Left forelimb (tissue), 1 donor: Measurements from ENCODE around the gene SLC1A4.
"Not testable (repeated sequence)": the region's sequence is repeated elsewhere in the genome, so short reads cannot be mapped to it uniquely, and the experiment has no call there.

Experiments
- DNase-seq: peaks from one replicate; pipeline ENCODE4 v3.0.0-alpha.2; 2018; ENCODE audit warnings: low spot score

Gene SLC1A4

GRCh38 chr2:64966017-64966416, 23.2 kb upstream of the SLC1A4 start:
- DNase-seq: no peak

GRCh38 chr2:64966839-64967238, 22.4 kb upstream of the SLC1A4 start:
- DNase-seq: no peak

DNA sequence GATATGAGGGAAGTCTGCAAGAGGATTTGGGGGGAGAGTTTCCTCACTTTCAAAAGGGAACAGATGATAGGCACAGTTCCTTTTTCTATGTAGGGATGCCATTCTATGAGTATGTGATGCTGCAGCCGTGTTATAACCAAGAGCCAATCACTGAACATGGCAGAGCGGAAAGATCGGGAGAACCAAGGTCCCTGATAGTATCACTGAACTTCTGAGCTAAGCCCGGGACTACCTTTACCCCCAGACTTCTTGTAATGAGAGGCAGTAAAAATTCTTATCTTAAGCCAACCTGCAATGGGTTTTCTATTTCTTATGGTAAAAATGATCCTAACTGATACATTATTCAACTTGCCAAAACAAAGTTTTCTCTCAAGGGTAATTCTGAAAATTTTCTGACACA, 21.6 kb upstream of the SLC1A4 start:
- DNase-seq: no peak

DNA sequence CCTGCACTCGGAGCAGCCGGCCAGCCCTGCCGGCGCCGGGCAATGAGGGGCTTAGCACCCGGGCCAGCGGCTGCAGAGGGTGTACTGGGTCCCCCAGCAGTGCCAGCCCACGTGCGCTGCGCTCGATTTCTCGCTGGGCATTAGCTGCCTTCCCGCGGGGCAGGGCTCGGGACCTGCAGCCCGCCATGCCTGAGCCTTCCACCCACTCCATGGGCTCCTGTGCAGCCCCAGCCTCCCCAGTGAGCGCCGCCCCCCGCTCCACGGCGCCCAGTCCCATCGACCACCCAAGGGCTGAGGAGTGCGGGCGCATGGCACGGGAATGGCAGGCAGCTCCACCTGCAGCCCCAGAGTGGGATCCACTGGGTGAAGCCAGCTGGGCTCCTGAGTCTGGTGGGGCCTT, 20.1 kb upstream of the SLC1A4 start:
- not testable (repeated sequence) for DNase-seq

DNA sequence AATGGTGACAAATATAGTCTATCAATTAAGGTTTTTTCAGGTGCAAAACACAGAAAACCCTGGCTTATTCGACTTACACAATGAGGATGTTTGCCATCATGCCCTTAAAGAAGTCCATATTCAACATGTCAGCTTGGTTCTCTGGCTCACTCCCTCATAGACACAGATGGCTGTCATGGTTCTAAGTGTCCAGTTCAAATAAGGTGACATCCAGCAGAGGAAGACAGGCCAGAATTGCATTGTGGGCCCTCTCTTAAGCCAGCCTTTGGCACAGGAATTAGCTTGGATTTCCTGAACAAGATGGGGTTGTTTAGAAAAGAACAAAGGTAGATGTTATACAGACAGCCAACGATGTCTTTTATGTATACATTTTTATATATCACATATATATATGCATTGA, 18.7 kb upstream of the SLC1A4 start:
- DNase-seq: no peak

DNA sequence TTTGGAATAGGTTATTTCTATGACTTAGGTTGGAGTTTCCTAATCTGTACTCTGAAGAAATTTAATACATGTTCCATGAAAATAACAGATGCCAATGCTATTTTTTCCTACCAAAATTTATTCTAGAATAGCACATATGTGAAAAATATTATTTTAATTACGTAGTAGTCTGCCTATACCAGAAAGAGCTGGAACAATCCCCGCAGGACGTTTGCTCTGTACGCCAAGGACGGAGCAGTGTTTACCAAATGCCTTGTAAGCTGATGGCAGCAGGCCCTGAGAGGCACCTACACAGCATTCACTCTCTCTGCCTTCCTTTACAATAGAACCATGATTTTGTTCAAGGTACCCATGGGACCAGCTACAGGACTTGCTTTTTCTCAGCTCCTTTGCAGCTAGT, 16.8 kb upstream of the SLC1A4 start:
- no peak for DNase-seq

DNA sequence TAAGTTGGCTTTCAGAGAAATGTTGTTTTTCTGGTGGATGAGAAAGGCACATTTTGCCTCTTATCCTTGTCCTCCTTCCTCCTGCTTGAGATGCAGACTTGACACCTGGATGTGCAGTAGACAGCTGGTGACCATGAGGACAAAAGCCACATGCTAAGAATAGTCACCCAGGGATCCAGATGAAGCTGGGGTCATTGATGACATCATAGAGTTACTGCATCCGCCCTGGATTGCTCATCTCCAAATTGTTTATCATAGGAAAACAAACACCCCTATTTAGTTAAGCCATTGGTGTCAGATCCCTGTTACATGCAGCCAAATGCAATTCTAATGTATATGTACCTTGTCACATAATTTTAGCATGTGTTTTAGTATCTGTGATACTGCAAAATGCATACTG, 16.3 kb upstream of the SLC1A4 start:
- no peak for DNase-seq

DNA sequence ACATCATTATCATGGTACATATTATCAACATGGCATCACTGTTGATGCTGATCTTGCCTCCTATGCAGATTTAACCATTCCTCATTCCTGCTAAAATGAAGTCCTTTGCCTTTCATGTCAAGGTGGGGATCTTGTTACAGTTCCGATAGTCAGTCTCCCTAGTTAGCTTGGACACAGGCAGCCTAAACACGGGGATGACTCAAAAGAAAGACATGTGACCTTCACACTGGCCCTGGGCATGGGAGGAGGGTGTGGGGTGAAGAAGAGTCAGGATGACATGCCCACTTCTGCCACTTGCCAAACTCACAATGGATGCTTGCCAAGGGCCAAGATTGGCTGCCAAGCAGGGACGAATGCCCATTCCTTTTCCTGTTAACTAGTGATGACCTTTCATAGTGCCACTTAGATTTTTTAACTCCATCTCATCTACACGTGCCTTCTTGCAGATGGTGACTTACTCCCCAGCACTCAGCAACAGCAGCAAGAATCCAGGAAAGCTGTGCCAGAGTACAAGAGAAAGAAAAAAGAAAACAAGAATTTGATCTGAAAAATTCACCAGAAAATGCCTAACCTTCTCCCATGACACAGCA, 13.9 kb upstream of the SLC1A4 start:
- DNase-seq: no peak

GRCh38 chr2:64976276-64976675, 12.9 kb upstream of the SLC1A4 start:
- no peak for DNase-seq

DNA sequence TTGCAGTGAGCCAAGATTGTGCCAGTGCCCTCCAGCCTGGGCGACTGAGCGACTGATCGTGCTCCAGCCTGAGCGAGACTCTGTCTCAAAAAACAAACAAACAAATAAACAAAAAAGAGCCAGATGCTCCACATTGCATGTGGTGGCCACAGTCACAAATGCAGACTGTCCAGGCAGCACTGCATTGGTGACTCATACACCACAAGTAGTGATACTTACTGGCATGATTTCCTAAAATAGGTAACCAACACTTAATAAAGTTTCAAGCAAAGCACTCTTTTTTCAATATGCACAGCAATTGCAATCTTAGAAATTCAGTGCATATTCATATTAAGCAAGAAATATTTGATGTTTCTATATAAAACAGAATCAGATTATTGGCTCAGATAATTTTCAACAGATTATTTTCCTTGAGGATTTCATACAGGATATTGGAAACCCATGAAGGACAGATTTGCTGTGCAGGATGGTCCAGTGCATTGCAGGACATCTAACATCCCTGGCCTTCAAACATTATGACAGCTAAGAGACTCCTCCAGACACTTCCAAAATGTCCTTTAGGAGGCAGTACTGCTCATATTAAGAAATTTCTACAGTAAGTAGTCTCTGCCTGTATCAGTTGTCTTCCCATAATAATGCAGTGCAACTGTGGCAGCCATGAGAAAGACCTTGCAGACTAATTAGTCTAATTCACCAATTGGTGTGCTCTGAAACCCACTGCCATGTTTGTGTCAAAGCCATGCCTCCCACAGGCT, 10.5 kb upstream of the SLC1A4 start:
- no peak for DNase-seq

DNA sequence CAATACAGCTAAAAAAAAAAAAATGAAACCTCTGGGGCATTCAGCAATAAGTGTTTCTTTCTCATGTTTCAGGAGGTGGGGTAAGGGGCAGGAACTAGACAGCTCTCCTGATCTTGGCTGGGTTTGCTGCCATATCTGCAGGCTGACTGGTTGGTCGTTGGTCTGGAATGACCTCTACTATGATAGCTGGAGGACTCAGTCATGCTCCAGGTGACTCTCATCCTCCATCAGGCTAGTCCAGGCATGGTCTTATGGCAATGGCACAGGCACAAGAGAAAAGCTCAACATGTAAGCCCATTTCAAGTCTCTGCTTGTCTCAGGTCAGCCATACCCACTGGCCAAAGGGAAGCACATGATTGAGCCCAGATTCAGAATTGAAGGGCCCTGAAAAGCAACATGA, 9.5 kb upstream of the SLC1A4 start:
- no peak for DNase-seq

- no peak for DNase-seq
Measured at GRCh38 chr2:64980183-64980582, 9.0 kb upstream of the SLC1A4 start.

DNA sequence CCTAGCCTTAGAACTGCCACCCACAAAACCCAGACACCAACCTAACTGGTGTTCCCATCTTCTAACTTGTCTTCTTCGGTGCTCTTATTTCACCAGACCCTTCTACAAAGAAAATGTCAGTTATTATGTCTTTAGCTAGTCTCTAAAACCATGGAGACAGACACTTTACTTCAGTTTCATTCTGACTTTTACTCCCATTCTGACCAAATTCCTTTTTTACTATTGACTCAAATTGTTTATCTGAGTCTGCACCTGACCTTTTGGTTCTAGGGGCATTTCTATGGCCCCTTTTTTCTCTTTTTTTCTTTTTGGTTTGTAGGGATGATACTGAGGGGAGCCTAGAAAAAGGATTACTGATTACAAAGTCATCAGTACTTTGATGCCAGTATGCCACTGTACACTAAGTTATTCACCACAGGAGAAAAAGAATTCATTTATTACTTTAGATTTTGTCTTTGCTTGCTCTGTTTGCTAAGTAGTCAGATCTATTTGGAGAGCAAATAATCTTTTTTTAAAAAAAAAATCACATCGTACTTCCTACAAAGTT, 6.8 kb upstream of the SLC1A4 start:
- no peak for DNase-seq

GRCh38 chr2:64982932-64983331, 6.3 kb upstream of the SLC1A4 start:
- DNase-seq: no peak

DNA sequence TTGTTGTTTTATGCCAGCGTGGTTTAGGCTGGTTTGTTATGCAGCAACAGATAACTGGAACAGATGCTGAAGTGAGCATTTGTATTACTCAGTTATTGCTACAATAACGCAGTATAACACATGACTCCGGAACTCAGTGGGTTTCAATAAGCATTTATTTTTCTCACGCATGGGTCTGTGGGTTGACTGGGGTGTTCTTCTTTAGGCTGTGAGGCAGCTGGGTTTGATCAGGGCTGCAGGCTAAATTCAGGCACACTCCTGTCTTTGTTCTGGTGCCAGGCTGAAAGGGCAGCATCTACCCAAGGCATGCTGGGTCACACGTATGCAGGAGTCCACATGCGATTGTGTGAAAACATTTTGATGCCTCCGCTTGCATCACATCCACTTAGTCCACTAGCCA, 3.8 kb upstream of the SLC1A4 start:
- no peak for DNase-seq

DNA sequence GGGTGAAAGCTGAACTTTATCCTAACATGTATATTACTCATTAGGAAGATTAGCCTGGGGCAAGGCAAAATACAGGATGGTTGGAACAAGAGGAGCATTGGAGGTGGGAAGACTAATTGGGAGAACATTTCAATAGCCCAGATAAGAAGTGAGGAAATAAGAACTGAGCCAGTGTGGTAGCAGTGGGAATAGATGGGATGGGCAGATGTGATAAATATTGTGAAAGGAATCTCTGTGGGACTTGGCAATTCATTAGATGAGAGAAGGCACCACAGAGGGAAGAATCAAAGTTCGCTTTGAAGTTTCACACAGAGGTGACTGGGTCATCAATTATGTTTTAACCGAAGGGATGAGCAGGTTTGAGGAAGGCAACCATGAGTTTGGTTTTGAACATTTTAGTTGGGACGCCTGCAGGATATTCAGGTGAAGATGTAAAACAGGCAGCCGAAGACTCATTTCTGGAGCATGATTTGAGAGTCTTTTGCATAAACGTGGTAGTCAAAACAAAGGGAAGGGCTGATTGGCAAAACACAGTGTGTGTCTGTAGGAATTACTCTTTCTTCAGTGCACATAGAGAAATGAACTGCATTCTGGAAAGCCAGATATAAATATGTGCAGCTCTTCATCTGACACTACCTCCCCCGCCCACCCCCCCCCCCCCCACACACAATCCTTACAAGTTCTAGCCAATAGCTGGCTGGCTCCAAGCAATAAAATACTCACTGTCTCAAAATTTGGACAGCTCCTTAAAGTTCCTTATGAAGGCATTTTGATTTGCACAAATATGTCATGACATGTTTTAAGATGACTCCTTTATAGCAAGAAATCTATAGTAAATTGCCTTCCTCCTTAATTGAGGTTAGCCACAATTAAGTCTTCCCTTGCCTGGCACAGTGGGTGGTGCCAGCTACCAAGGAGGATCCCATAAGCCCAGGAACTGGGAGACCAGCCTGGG, 1.9 kb upstream of the SLC1A4 start:
- no peak for DNase-seq

DNA sequence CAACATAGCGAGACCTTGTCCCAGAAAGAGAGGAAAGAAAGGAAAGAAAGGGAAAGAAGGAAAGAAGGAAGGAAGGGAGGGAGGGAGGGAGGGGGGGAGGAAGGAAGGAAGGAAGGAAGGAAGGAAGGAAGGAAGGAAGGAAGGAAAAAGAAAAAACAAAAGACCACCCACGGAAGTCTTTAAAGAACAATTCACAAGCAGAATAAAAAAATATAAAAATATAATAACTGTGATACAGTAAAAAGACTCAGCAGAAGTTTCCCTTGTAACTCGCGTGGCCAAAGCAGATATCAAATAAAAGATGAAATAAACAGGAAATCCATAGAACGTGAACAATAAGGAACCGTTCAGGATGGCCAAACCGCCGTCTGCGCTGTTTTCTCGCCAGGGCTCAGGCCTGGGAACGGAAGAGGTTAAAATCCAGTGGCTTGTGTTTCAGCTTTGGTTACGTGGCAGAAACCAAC, 1.2 kb upstream of the SLC1A4 start:
- DNase-seq: no peak

DNA sequence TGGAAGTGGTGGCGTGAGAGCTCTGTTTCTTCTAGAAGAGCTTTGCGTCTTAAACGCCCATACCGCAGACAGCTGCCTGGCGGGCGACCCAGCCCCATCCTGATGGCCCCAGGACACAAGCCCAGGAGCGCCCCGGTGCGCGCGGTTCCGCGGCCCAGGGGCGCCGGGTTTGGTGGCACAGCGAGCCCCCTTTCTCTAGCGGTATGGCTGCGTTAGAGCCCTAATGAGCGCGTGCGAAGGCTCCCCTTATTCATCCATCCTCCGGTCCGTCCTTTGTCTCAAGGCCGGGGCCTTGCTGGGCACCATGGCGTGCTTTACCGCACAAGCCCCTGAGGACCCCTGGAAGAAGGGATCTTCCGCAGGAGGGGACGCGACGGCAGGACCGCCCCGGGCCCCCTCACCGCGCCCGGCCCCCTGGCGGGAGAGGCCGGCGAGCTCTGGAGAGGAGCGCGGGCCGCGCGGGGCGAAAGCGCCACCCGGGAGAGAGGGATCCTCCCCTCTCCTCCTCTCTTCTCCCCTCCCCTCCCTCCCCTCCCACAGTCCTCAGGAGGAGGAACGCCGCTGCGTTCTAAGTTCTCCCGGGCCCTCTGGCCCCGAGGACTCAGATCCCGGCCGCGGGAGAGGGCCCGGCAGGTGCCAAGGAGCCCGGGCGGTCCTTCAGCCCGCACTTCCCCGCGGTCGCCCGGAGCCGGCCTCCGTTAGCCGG, 626 bp upstream of the SLC1A4 start:
- DNase-seq: peak; percentile 86

GRCh38 chr2:64989982-64990614, 899 bp downstream of the SLC1A4 start:
- no peak for DNase-seq

- no peak for DNase-seq
Measured at GRCh38 chr2:64990876-64991275, 1.7 kb downstream of the SLC1A4 start.

DNA sequence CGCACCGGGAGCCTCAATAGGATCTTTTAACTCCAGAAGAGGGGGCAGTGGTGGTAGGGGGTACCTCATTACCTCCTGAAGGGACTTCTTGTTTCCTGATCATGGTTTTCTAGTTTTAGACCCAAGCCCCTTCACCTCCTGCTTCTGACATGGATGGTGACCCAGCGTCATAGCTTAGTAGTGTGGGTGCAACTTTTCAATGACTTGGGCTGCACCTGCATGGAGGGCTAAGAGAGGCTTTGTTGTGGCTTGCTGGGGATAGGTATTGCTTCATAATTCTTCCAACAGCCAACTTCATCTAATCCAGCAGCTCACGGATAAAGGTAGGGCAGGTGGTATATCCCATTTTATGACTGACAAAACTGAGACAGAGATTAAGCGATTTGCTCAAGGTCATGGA, 3.0 kb downstream of the SLC1A4 start:
- no peak for DNase-seq
